NCI-H69 (cell line): ENCODE results near the gene DEFB112.
A peak's percentile ranks its signal among the peaks of the same experiment; 100 is the strongest.

Experiments
- DNase-seq: peaks from one replicate; lab custom pipeline; 2025; lab: John Stamatoyannopoulos, UW

The DEFB112 gene

GRCh38 chr6:50049829-50050228, at the start of gene DEFB112:
TSS of gene DEFB112 (minus strand) at chr6:50049929. CDS start at chr6:50049869, 60 bp downstream.
- no peak for DNase-seq

- DNase-seq, result no peak
Observed at GRCh38 chr6:50098641-50098993, 48.9 kb upstream of the DEFB112 start.

- DNase-seq, result no peak
Observed at GRCh38 chr6:50097966-50098640, 48.4 kb upstream of the DEFB112 start.

- DNase-seq, result no peak
Observed at GRCh38 chr6:50096296-50096695, 46.6 kb upstream of the DEFB112 start.

- no peak for DNase-seq
Observed at GRCh38 chr6:50093938-50094272, 44.2 kb upstream of the DEFB112 start.

- DNase-seq, result no peak
Observed at GRCh38 chr6:50093116-50093937, 43.6 kb upstream of the DEFB112 start.

- no peak for DNase-seq
Observed at GRCh38 chr6:50091641-50092040, 41.9 kb upstream of the DEFB112 start.

GRCh38 chr6:50089911-50090310, 40.2 kb upstream of the DEFB112 start:
- DNase-seq, result no peak

- no peak for DNase-seq
Observed at GRCh38 chr6:50087231-50087954, 37.7 kb upstream of the DEFB112 start.

GRCh38 chr6:50077385-50077784, 27.7 kb upstream of the DEFB112 start:
- no peak for DNase-seq

- peak; percentile 85 for DNase-seq
Observed at GRCh38 chr6:50076431-50076830, 26.7 kb upstream of the DEFB112 start.

GRCh38 chr6:50071921-50072320, 22.2 kb upstream of the DEFB112 start:
- DNase-seq, result no peak

GRCh38 chr6:50070101-50070500, 20.4 kb upstream of the DEFB112 start:
- DNase-seq, result no peak

GRCh38 chr6:50062051-50062450, 12.3 kb upstream of the DEFB112 start:
- peak; percentile 22 for DNase-seq

GRCh38 chr6:50056242-50056641, 6.5 kb upstream of the DEFB112 start:
- no peak for DNase-seq

GRCh38 chr6:50047026-50047425, 2.7 kb downstream of the DEFB112 start:
- DNase-seq, result no peak

- DNase-seq, result peak; percentile 76
Observed at GRCh38 chr6:50030777-50031562, 18.8 kb downstream of the DEFB112 start.

- no peak for DNase-seq
Observed at GRCh38 chr6:50030350-50030749, 19.4 kb downstream of the DEFB112 start.

GRCh38 chr6:50025258-50025657, 24.5 kb downstream of the DEFB112 start:
- DNase-seq, result no peak

GRCh38 chr6:50021894-50022293, 27.8 kb downstream of the DEFB112 start, which contains the start of gene DEFB110:
TSS of gene DEFB110 (minus strand) at chr6:50021994. CDS start at chr6:50021935, 59 bp downstream.
- no peak for DNase-seq

GRCh38 chr6:50007819-50008218, 41.9 kb downstream of the DEFB112 start:
- no peak for DNase-seq

- no peak for DNase-seq
Observed at GRCh38 chr6:50003139-50003538, 46.6 kb downstream of the DEFB112 start.
